Type B pancreatic cell (in vitro differentiated cells): ENCODE results near the gene GPR160. TPM values are rescaled to one million over a fixed set of nuclear protein-coding genes. Genes with fewer than 3 reads are reported as not detected.
A peak's percentile ranks its signal among the peaks of the same experiment; 100 is the strongest.

Source experiments
- DNase-seq: peaks from one replicate; pipeline ENCODE4 v3.0.0; 2021; ENCODE audit warnings: mixed read lengths; ENCODE audit not compliant: unreplicated experiment; ENCODE audit errors: extremely low spot score
- H3K27ac Mint-ChIP-seq: 2 replicates; pipeline ENCODE4 v1.8.0; 2021; ENCODE audit warnings: mild to moderate bottlenecking, mixed read lengths
- H3K27me3 Mint-ChIP-seq: 2 replicates; pipeline ENCODE4 v1.8.0; 2021; ENCODE audit warnings: mixed read lengths
- H3K36me3 Mint-ChIP-seq: 2 replicates; pipeline ENCODE4 v1.8.0; 2021; ENCODE audit warnings: mixed read lengths
- H3K4me1 Mint-ChIP-seq: one replicate; pipeline ENCODE4 v1.8.0; 2021; ENCODE audit warnings: mixed read lengths; ENCODE audit not compliant: unreplicated experiment
- H3K4me3 Mint-ChIP-seq: 2 replicates; pipeline ENCODE4 v1.8.0; 2021; ENCODE audit warnings: mild to moderate bottlenecking, mixed read lengths
- H3K9me3 Mint-ChIP-seq: 2 replicates; pipeline ENCODE4 v1.8.0; 2021; ENCODE audit warnings: mixed read lengths
- CTCF ChIP-seq: fragments of 200-600 bp; sonication (generic); conservative IDR thresholded peaks from 2 replicates; pipeline ENCODE4 v1.5.0; 2021; ENCODE audit warnings: antibody characterized with exemption, mild to moderate bottlenecking
- total RNA-seq: library from RNA; stranded (reverse); gene quantifications from 2 replicates; pipeline ENCODE4 v1.2.1, GENCODE V29; 2021; ENCODE audit warnings: low replicate concordance

Gene GPR160
- total RNA-seq, 1 donor from 2014 or later = 7.3 TPM

- Mint-ChIP-seq H3K36me3 (peaks cover 13% of the 10 kb centered on the region), H3K27me3 (no peaks in the 10 kb centered on the region), H3K4me1 (no peaks in the 10 kb centered on the region), H3K4me3 (no peak overlapping the region), H3K9me3 (no peaks in the 10 kb centered on the region), H3K27ac (no peak overlapping the region)
- no peak for TF ChIP-seq CTCF
- DNase-seq = no peak
Observed at GRCh38 chr3:169996063-169996462, 41.7 kb upstream of the GPR160 start.

GRCh38 chr3:169998668-169999131, 39.1 kb upstream of the GPR160 start:
- H3K27me3 Mint-ChIP-seq = no peaks in the 10 kb centered on the region
- H3K4me1 Mint-ChIP-seq = peaks cover 2% of the 10 kb centered on the region
- no peaks in the 10 kb centered on the region for H3K9me3 Mint-ChIP-seq
- H3K4me3 Mint-ChIP-seq = no peak overlapping the region
- DNase-seq = no peak
- no peak for TF ChIP-seq CTCF
- H3K27ac Mint-ChIP-seq = peak overlapping the region; percentile 5
- H3K36me3 Mint-ChIP-seq = peaks cover 5% of the 10 kb centered on the region

- Mint-ChIP-seq H3K9me3 (no peaks in the 10 kb centered on the region), H3K4me1 (peaks cover 8% of the 10 kb centered on the region), H3K27me3 (no peaks in the 10 kb centered on the region), H3K4me3 (no peak overlapping the region), H3K27ac (no peak overlapping the region), H3K36me3 (peaks cover 5% of the 10 kb centered on the region)
- TF ChIP-seq CTCF = no peak
- DNase-seq = no peak
Observed at GRCh38 chr3:169999433-169999832, 38.4 kb upstream of the GPR160 start.

GRCh38 chr3:170000051-170000450, 37.7 kb upstream of the GPR160 start:
- H3K9me3 Mint-ChIP-seq = no peaks in the 10 kb centered on the region

GRCh38 chr3:170002231-170002630, 35.6 kb upstream of the GPR160 start:
- Mint-ChIP-seq H3K4me3 (no peak overlapping the region), H3K27ac (no peak overlapping the region), H3K27me3 (no peaks in the 10 kb centered on the region), H3K9me3 (no peaks in the 10 kb centered on the region), H3K36me3 (no peaks in the 10 kb centered on the region), H3K4me1 (peaks cover 8% of the 10 kb centered on the region)
- no peak for DNase-seq
- no peak for TF ChIP-seq CTCF

More at GRCh38 chr3:170000051-170000450, 37.7 kb upstream of the GPR160 start:
- Mint-ChIP-seq H3K27me3 (no peaks in the 10 kb centered on the region), H3K4me3 (no peak overlapping the region), H3K36me3 (peaks cover 5% of the 10 kb centered on the region), H3K27ac (no peak overlapping the region), H3K4me1 (peaks cover 8% of the 10 kb centered on the region)
- TF ChIP-seq CTCF = no peak
- DNase-seq = no peak

GRCh38 chr3:170002879-170003278, 34.9 kb upstream of the GPR160 start:
- no peaks in the 10 kb centered on the region for H3K27me3 Mint-ChIP-seq
- no peaks in the 10 kb centered on the region for H3K9me3 Mint-ChIP-seq
- no peaks in the 10 kb centered on the region for H3K36me3 Mint-ChIP-seq
- TF ChIP-seq CTCF = no peak
- no peak overlapping the region for H3K27ac Mint-ChIP-seq
- H3K4me1 Mint-ChIP-seq = peaks cover 8% of the 10 kb centered on the region
- no peak overlapping the region for H3K4me3 Mint-ChIP-seq
- DNase-seq = no peak
